ENCODE results near the gene TRAPPC13. TPM values are rescaled to one million over a fixed set of nuclear protein-coding genes. Genes with fewer than 3 reads are reported as not detected.

Gene TRAPPC13
- total and polyA plus RNA-seq, 9 donors: 10.5 to 21.5 (median 13.2) TPM

DNA sequence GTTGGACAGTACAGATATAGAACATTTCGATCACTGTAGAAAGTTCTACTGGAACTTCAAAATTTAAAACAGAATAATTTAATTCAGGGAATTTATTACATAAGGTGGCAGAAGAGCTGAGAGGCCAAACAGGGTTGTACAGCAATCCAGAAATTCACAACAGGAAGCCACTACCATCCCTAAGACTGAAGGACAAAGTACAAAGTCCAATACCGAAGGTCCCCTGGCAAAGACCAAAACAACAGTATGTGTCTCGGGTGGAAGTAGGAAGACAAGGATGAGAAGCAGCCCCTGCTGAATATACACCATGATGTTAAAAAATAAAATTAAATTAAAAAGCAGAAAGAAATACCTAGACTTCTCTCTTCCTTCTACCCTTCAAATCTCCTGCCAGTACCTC is 77.2 kb downstream of the TRAPPC13 start:
- Histone ChIP-seq H3K9me3 (no peaks in the 10 kb centered on the region), H3K27ac (no peak overlapping the region), H3K36me3 (no peaks in the 10 kb centered on the region), H3K4me3 (no peak overlapping the region), H3K4me1 (ENCODE audit: insufficient read depth) (no peaks in the 10 kb centered on the region), H3K27me3 (no peaks in the 10 kb centered on the region)
- WGBS, 3 donors: 92 to 94% (median 93%) methylated on average over 3 of the region's 3 CpGs
- TF ChIP-seq CTCF (IDR thresholded peaks at IDR 0.05) (no peak), EP300 (IDR thresholded peaks at IDR 0.05) (no peak), POLR2A (IDR thresholded peaks at IDR 0.05) (no peak)
- intact Hi-C loops (cut with DNase I): no loop called here
- DNase-seq: no peak

- no peak overlapping the region for H3K27ac ChIP-seq
- intact Hi-C loops (cut with DNase I): no loop called here
- DNase-seq: no peak
These were observed 79.9 kb downstream of the TRAPPC13 start for GRCh38 chr5:65704621-65705239.

GRCh38 chr5:65707663-65708062 is 82.8 kb downstream of the TRAPPC13 start:
- H3K27ac ChIP-seq: no peak overlapping the region
- 93 to 97% (median 97%) methylated on average over 4 of the region's 4 CpGs for WGBS, 3 donors
- H3K4me1 ChIP-seq (ENCODE audit: insufficient read depth): no peaks in the 10 kb centered on the region
- intact Hi-C loops (cut with DNase I): no loop called here
- no peaks in the 10 kb centered on the region for H3K9me3 ChIP-seq
- H3K4me3 ChIP-seq: no peak overlapping the region
- TF ChIP-seq POLR2A (IDR thresholded peaks at IDR 0.05) (no peak), EP300 (IDR thresholded peaks at IDR 0.05) (no peak), CTCF (IDR thresholded peaks at IDR 0.05) (no peak)
- no peaks in the 10 kb centered on the region for H3K36me3 ChIP-seq
- H3K27me3 ChIP-seq: no peaks in the 10 kb centered on the region
- no peak for DNase-seq

More at GRCh38 chr5:65704621-65705239, 79.9 kb downstream of the TRAPPC13 start:
- TF ChIP-seq CTCF (IDR thresholded peaks at IDR 0.05): no peak
- H3K4me3 ChIP-seq: no peak overlapping the region
- no peaks in the 10 kb centered on the region for H3K4me1 ChIP-seq (ENCODE audit: insufficient read depth)
- H3K27me3 ChIP-seq: no peaks in the 10 kb centered on the region
- 88 to 94% (median 89%) methylated on average over 2 of the region's 2 CpGs for WGBS, 3 donors
- H3K9me3 ChIP-seq: no peaks in the 10 kb centered on the region
- H3K36me3 ChIP-seq: no peaks in the 10 kb centered on the region

DNA sequence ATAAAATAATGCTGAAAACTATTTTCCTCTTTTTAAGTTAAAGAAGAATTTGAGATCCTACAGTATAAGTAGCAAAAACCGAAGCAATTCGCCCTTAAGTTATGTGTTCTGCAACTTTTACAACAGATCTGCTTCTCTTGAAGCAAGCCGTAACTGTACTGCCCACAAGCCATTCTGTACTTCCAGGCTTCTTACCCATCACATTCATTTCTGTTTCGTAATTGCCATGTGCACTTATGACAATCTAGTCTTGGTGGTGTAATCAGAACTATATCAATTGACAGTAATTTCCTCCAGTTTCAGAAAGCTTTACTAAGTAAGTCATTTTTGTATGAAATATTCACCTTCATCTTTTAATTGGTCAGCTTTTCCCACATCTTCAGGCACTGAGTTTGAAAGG is 83.3 kb downstream of the TRAPPC13 start:
- Histone ChIP-seq H3K4me1 (ENCODE audit: insufficient read depth) (no peaks in the 10 kb centered on the region), H3K36me3 (no peaks in the 10 kb centered on the region), H3K27me3 (no peaks in the 10 kb centered on the region), H3K27ac (no peak overlapping the region), H3K9me3 (no peaks in the 10 kb centered on the region), H3K4me3 (no peak overlapping the region)
- 95 to 96% (median 96%) methylated on average over 4 of the region's 4 CpGs for WGBS, 3 donors
- TF ChIP-seq CTCF (IDR thresholded peaks at IDR 0.05): no peak
- no peak for TF ChIP-seq POLR2A (IDR thresholded peaks at IDR 0.05)
- no peak for TF ChIP-seq EP300 (IDR thresholded peaks at IDR 0.05)
- no peak for DNase-seq
- intact Hi-C loops (cut with DNase I): no loop called here

Small RNA genes within 50 kb of the gene (small RNA-seq; reads per million reads assigned to genes)
- gene RNU6-540P: not detected

Other genes with a start within 250 kb of the TRAPPC13 start
- 1 to 10 TPM in 6 of 7 donors, under 1 TPM in 1; 0.96 to 7.2 (median 2.7) TPM for gene ADAMTS6, start 143.1 kb upstream of the TRAPPC13 start, total RNA-seq
- gene ADAMTS6, start 143.1 kb upstream of the TRAPPC13 start, polyA plus RNA-seq: 1 to 10 TPM; 1.3 to 2.2 TPM
- gene CENPK, start 61.9 kb upstream of the TRAPPC13 start, total RNA-seq: 1 to 10 TPM in 5 of 7 donors, under 1 TPM in 2; 0.83 to 3.0 (median 1.7) TPM
- 1 to 10 TPM; 1.5 to 1.7 TPM for gene CENPK, start 61.9 kb upstream of the TRAPPC13 start, polyA plus RNA-seq
- 10 to 100 TPM; 30.7 to 82.1 (median 36.7) TPM for gene PPWD1, start 61.7 kb upstream of the TRAPPC13 start, total RNA-seq
- gene PPWD1, start 61.7 kb upstream of the TRAPPC13 start, polyA plus RNA-seq: 10 to 100 TPM; 28.0 to 41.7 TPM
- 10 to 100 TPM in 6 of 7 donors, 1 to 10 TPM in 1; 9.3 to 23.4 (median 19.9) TPM for gene TRIM23, start 694 bp upstream of the TRAPPC13 start, total RNA-seq
- gene TRIM23, start 694 bp upstream of the TRAPPC13 start, polyA plus RNA-seq: 1 to 10 TPM; 8.3 to 9.3 TPM
- 1 to 10 TPM; 1.6 to 3.3 (median 2.6) TPM for gene SHLD3, start within 50 bp of the TRAPPC13 start, total RNA-seq
- 1 to 10 TPM; 1.2 to 1.6 TPM for gene SHLD3, start within 50 bp of the TRAPPC13 start, polyA plus RNA-seq
- gene SGTB, start 97.1 kb downstream of the TRAPPC13 start, total RNA-seq: 1 to 10 TPM; 4.9 to 9.9 (median 7.1) TPM
- gene SGTB, start 97.1 kb downstream of the TRAPPC13 start, polyA plus RNA-seq: 1 to 10 TPM; 2.6 to 8.4 TPM
- gene NLN, start 97.2 kb downstream of the TRAPPC13 start, total RNA-seq: 10 to 100 TPM in 3 of 7 donors, 1 to 10 TPM in 4; 2.3 to 16.3 (median 8.2) TPM
- gene NLN, start 97.2 kb downstream of the TRAPPC13 start, polyA plus RNA-seq: 10 to 100 TPM in 1 of 2 donors, 1 to 10 TPM in 1; 2.5 to 11.0 TPM